H1 (cell line): Measurements from ENCODE around the gene TRIP13. TPM values are rescaled to one million over a fixed set of nuclear protein-coding genes. Genes with fewer than 3 reads are reported as not detected.

Experiments
- BCL11A ChIP-seq, 2 experiments: IDR thresholded peaks; one replicate each; pipeline ENCODE4 v1.6.1; 2011; ENCODE audit warnings: low read depth in 2 of 2, low read length in 2 of 2, mild to moderate bottlenecking in 2 of 2
- HDAC2 ChIP-seq, 2 experiments: fragments of 300-600 bp in 1 of 2; sonication (generic) in 1 of 2; IDR thresholded peaks; 2 replicates each; pipeline ENCODE4 v1.6.1; 2011 to 2012; ENCODE audit warnings: low read depth in 2 of 2, low read length in 2 of 2, mild to moderate bottlenecking in 2 of 2, moderate library complexity in 2 of 2, borderline replicate concordance in 1 of 2, inconsistent platforms in 1 of 2
- KDM5A ChIP-seq: fragments of 200-600 bp; IDR thresholded peaks from 2 replicates; pipeline ENCODE4 v1.7.1; 2012; ENCODE audit warnings: mild to moderate bottlenecking, low read length, inconsistent platforms, mixed read lengths
- NANOG ChIP-seq: IDR thresholded peaks from 2 replicates; pipeline ENCODE4 v1.6.1; 2011; ENCODE audit warnings: low read length, low read depth, mild to moderate bottlenecking, inconsistent platforms; ENCODE audit not compliant: insufficient read depth, poor library complexity, severe bottlenecking
- POLR2A ChIP-seq, 2 experiments: IDR thresholded peaks; 1 replicate in 1 of 2; 2 replicates in 1 of 2; pipeline ENCODE4 v1.6.1; 2011; ENCODE audit warnings: low read depth in 2 of 2, low read length in 2 of 2, mild to moderate bottlenecking in 2 of 2; ENCODE audit errors: control extremely low read depth in 1 of 2
- SAP30 ChIP-seq: fragments of 300-600 bp; sonication (generic); IDR thresholded peaks from 2 replicates; pipeline ENCODE4 v1.7.1; 2012; ENCODE audit warnings: low read length, moderate library complexity, mild to moderate bottlenecking, inconsistent platforms; ENCODE audit not compliant: insufficient read depth, insufficient replicate concordance
- SRF ChIP-seq: IDR thresholded peaks from 2 replicates; pipeline ENCODE4 v1.6.1; 2011; ENCODE audit warnings: mild to moderate bottlenecking, low read depth, low read length, moderate library complexity
- TCF12 ChIP-seq: IDR thresholded peaks from 2 replicates; pipeline ENCODE4 v1.6.1; 2011; ENCODE audit warnings: low read depth, mild to moderate bottlenecking, low read length
- YY1 ChIP-seq: IDR thresholded peaks from 2 replicates; pipeline ENCODE4 v1.6.1; 2011; ENCODE audit warnings: low read depth, mild to moderate bottlenecking, low read length
- polyA plus RNA-seq, 7 experiments: library from polyadenylated mRNA; depleted of rRNA in 3 of 7; stranded (reverse) in 5 of 7; unstranded in 2 of 7; fragments of >200 nt in 5 of 7; fragments of 200-250 nt in 2 of 7; gene quantifications; 1 replicate in 5 of 7; 2 replicates in 1 of 7; 4 replicates in 1 of 7; pipeline versions ENCODE4 v1.2.1 to v1.2.3, GENCODE V29; 2011 to 2013; ENCODE audit warnings: missing spikeins in 2 of 7, mixed read lengths in 2 of 7
- total RNA-seq: library from RNA; stranded (reverse); fragmentation: NEBNext Ultra II Directional; extraction: Animal tissue kit (Norgen Biotek cat#: 25700); gene quantifications from 2 replicates; pipeline ENCODE4 v1.2.1, GENCODE V29; 2021
- TF ChIP-seq, protein P1 (sequence below): fragments of 300-600 bp; sonication (generic); IDR thresholded peaks from 2 replicates; pipeline ENCODE4 v1.7.1; 2012; ENCODE audit warnings: low read length, moderate library complexity, mild to moderate bottlenecking, inconsistent platforms; ENCODE audit not compliant: insufficient replicate concordance

TRIP13 gene
- total and polyA plus RNA-seq, 2 of the 8 experiments (the other 6 are each of a cell fraction or from before 2014, with no cell fraction given), result 20.0 to 39.2 TPM

DNA sequence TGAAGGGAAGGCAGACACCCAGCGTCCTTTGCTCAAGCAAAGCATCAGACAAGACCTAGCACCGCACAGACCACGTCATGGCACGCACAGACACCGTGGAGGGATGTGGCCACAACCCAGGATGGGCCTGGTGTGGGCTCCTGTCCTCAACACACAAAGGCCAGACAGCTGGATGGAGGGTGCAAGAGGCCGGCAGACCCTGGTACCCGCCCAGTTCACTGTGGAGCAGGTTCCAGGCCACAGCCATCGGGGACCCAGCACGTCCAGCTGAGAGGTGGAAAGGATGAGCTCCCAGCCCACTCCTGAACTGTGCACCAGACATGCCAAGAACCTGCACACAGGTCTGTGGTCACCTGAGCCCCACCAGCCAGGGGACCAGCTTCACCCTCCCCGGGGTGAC, 26.9 kb upstream of the TRIP13 start (continued):
- TF ChIP-seq, protein P1, sequence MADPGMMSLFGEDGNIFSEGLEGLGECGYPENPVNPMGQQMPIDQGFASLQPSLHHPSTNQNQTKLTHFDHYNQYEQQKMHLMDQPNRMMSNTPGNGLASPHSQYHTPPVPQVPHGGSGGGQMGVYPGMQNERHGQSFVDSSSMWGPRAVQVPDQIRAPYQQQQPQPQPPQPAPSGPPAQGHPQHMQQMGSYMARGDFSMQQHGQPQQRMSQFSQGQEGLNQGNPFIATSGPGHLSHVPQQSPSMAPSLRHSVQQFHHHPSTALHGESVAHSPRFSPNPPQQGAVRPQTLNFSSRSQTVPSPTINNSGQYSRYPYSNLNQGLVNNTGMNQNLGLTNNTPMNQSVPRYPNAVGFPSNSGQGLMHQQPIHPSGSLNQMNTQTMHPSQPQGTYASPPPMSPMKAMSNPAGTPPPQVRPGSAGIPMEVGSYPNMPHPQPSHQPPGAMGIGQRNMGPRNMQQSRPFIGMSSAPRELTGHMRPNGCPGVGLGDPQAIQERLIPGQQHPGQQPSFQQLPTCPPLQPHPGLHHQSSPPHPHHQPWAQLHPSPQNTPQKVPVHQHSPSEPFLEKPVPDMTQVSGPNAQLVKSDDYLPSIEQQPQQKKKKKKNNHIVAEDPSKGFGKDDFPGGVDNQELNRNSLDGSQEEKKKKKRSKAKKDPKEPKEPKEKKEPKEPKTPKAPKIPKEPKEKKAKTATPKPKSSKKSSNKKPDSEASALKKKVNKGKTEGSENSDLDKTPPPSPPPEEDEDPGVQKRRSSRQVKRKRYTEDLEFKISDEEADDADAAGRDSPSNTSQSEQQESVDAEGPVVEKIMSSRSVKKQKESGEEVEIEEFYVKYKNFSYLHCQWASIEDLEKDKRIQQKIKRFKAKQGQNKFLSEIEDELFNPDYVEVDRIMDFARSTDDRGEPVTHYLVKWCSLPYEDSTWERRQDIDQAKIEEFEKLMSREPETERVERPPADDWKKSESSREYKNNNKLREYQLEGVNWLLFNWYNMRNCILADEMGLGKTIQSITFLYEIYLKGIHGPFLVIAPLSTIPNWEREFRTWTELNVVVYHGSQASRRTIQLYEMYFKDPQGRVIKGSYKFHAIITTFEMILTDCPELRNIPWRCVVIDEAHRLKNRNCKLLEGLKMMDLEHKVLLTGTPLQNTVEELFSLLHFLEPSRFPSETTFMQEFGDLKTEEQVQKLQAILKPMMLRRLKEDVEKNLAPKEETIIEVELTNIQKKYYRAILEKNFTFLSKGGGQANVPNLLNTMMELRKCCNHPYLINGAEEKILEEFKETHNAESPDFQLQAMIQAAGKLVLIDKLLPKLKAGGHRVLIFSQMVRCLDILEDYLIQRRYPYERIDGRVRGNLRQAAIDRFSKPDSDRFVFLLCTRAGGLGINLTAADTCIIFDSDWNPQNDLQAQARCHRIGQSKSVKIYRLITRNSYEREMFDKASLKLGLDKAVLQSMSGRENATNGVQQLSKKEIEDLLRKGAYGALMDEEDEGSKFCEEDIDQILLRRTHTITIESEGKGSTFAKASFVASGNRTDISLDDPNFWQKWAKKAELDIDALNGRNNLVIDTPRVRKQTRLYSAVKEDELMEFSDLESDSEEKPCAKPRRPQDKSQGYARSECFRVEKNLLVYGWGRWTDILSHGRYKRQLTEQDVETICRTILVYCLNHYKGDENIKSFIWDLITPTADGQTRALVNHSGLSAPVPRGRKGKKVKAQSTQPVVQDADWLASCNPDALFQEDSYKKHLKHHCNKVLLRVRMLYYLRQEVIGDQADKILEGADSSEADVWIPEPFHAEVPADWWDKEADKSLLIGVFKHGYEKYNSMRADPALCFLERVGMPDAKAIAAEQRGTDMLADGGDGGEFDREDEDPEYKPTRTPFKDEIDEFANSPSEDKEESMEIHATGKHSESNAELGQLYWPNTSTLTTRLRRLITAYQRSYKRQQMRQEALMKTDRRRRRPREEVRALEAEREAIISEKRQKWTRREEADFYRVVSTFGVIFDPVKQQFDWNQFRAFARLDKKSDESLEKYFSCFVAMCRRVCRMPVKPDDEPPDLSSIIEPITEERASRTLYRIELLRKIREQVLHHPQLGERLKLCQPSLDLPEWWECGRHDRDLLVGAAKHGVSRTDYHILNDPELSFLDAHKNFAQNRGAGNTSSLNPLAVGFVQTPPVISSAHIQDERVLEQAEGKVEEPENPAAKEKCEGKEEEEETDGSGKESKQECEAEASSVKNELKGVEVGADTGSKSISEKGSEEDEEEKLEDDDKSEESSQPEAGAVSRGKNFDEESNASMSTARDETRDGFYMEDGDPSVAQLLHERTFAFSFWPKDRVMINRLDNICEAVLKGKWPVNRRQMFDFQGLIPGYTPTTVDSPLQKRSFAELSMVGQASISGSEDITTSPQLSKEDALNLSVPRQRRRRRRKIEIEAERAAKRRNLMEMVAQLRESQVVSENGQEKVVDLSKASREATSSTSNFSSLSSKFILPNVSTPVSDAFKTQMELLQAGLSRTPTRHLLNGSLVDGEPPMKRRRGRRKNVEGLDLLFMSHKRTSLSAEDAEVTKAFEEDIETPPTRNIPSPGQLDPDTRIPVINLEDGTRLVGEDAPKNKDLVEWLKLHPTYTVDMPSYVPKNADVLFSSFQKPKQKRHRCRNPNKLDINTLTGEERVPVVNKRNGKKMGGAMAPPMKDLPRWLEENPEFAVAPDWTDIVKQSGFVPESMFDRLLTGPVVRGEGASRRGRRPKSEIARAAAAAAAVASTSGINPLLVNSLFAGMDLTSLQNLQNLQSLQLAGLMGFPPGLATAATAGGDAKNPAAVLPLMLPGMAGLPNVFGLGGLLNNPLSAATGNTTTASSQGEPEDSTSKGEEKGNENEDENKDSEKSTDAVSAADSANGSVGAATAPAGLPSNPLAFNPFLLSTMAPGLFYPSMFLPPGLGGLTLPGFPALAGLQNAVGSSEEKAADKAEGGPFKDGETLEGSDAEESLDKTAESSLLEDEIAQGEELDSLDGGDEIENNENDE, result no peak
- TF ChIP-seq BCL11A (IDR thresholded peaks at IDR 0.05; ENCODE audit: low read depth in 2 of 2, low read length in 2 of 2) (no peak), KDM5A (no peak), SAP30 (no peak), HDAC2 (IDR thresholded peaks at IDR 0.05; ENCODE audit: borderline replicate concordance in 1 of 2, low read depth in 2 of 2, low read length in 2 of 2) (no peak), TCF12 (no peak), NANOG (no peak), YY1 (no peak), POLR2A (IDR thresholded peaks at IDR 0.05; ENCODE audit: control extremely low read depth in 1 of 2, low read depth in 2 of 2, low read length in 2 of 2) (no peak), SRF (no peak)
